IPS-20b (cell line): ENCODE results near the gene RRP7A.
"Not testable (repeated sequence)": the region's sequence is repeated elsewhere in the genome, so short reads cannot be mapped to it uniquely, and the experiment has no call there.

Experiments used
- H3K27ac ChIP-seq: one replicate; pipeline ENCODE4 v1.5.1; 2013; ENCODE audit warnings: low read length
- H3K27me3 ChIP-seq: 2 replicates; pipeline ENCODE4 v1.6.1; 2013; ENCODE audit warnings: mild to moderate bottlenecking, low read length, inconsistent platforms; ENCODE audit not compliant: insufficient read depth
- H3K36me3 ChIP-seq: 2 replicates; pipeline ENCODE4 v1.6.1; 2013; ENCODE audit warnings: low read depth, mild to moderate bottlenecking, inconsistent platforms, low read length, moderate library complexity; ENCODE audit not compliant: insufficient read depth
- H3K4me1 ChIP-seq: 2 replicates; pipeline ENCODE4 v1.6.1; 2013; ENCODE audit warnings: mild to moderate bottlenecking, control low read depth, inconsistent platforms, low read length, moderate library complexity; ENCODE audit not compliant: insufficient read depth
- H3K4me3 ChIP-seq: 2 replicates; pipeline ENCODE4 v1.5.1; 2013; ENCODE audit warnings: mild to moderate bottlenecking, low read length, inconsistent platforms
- H3K9ac ChIP-seq: 2 replicates; pipeline ENCODE4 v1.6.1; 2013; ENCODE audit warnings: low read depth, mild to moderate bottlenecking, inconsistent platforms, low read length, moderate library complexity
- H3K9me3 ChIP-seq: 2 replicates; pipeline ENCODE4 v1.6.1; 2013; ENCODE audit warnings: mild to moderate bottlenecking, low read depth, low read length, inconsistent platforms; ENCODE audit not compliant: insufficient read depth

Gene RRP7A

DNA sequence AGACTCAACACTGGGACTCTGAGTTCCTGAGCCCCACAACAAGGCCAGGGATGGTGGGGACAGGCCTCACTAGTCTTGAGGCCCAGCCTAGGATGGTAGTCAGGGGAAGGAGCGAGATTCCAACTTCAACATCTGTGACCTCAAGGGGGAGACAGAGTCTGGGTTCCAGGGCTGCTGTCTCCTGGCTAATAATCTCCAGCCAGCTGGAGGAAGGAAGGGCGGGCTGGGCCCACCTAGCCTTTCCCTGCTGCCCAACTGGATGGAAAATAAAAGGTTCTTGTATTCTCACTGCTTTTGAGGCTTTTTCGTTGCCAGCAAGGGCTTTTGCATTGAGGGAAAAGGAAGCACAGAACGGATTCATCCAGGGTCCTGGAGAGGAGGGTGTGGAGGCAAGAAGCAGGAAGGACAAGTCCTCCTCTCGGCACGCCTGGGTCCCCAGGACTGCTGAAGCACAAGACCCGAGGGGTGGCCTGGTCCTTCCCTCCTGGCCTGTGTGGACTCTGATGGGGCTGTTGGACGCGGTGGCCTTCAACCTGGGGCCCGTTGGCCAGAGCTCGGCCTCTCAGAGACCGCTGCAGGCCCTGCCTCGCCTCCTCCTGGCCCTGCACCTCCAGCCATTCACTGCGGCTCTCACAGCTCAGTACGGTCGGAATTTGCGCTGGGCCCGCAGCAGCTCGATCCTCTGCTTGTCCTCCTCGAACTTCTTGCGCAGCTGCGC lies 7.2 kb downstream of the RRP7A start:
- H3K27me3 ChIP-seq, H3K4me1 ChIP-seq, H3K9ac ChIP-seq, H3K4me3 ChIP-seq, H3K9me3 ChIP-seq, H3K27ac ChIP-seq: not testable (repeated sequence)
- peaks cover 38% of the 10 kb centered on the region; the same call in 1 of the 2 replicates for H3K36me3 ChIP-seq

DNA sequence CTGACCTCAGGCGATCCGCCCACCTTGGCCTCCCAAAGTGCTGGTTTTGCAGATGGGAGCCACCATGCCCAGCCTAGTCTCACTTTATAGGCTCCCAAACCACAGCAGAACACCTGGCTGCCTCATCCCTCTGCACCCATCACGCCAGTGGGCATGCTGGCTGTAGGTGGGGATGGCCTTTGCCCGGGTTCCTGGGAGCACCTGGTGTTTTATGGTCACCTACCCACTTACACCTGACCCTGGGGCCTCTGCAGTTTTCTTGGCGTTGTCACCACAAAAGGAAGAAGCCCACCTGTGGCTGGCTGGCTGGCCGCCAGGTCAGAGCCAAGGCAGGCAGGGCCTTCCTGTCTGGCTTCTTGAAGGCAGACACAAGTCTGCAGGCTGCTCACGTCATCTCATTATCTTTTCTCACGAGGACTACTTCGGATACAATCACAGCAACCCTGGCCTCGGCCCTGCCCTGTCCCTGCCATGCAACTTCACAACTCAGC lies 8.2 kb downstream of the RRP7A start:
- H3K36me3 ChIP-seq, result peaks cover 32% of the 10 kb centered on the region; the same call in 1 of the 2 replicates
- no peak overlapping the region for H3K27ac ChIP-seq
- H3K4me1 ChIP-seq, result peaks cover 8% of the 10 kb centered on the region; the same call in 1 of the 2 replicates
- H3K4me3 ChIP-seq, result no peak overlapping the region
- no peaks in the 10 kb centered on the region for H3K9me3 ChIP-seq
- H3K27me3 ChIP-seq, result no peaks in the 10 kb centered on the region
- no peak overlapping the region for H3K9ac ChIP-seq

DNA sequence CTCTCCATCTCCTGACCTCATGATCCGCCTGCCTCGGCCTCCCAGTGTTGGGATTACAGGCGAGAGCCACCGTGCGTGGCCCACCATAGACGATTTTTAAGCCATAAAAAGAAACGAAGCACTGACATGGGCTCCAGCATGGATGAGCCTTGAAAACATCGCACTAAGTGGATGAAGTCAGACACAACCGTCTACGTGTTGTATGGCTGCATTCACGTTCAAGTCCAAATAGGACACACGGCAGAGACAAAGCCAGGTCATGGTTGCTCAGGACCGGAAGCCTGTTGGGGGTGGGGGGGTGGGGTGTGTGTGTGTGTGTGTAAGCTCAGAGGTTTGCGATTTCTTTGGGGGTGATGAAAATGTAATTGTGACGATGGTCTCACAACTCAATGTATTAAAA lies 10.0 kb downstream of the RRP7A start:
- Histone ChIP-seq H3K4me1 (peaks cover 8% of the 10 kb centered on the region; the same call in 1 of the 2 replicates), H3K4me3 (no peak overlapping the region), H3K27me3 (no peaks in the 10 kb centered on the region), H3K9ac (no peak overlapping the region), H3K9me3 (no peaks in the 10 kb centered on the region), H3K36me3 (peaks cover 18% of the 10 kb centered on the region; the same call in 1 of the 2 replicates), H3K27ac (no peak overlapping the region)

DNA sequence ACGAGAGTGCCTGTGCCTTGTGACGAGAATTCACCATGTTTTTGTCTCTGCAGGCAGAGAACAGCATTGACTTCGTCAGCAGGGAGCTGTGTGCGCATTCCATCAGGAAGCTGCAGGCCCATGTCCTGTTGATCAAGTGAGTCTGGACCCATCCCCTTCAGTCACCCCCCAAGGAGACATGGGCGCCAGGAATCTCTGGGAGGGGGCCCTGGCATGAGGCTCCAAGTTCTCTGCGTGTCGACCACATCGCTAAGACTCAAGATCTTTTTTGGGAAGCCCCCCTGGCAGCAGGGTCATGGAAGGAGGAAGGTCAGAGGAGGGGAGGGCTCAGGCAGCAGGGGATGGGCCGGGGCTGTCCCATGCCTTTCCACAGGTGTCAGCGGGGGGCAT lies 10.6 kb downstream of the RRP7A start:
- not testable (repeated sequence) for H3K9ac ChIP-seq, H3K27me3 ChIP-seq, H3K4me1 ChIP-seq, H3K4me3 ChIP-seq, H3K9me3 ChIP-seq, H3K27ac ChIP-seq
- peaks cover 18% of the 10 kb centered on the region; the same call in 1 of the 2 replicates for H3K36me3 ChIP-seq

DNA sequence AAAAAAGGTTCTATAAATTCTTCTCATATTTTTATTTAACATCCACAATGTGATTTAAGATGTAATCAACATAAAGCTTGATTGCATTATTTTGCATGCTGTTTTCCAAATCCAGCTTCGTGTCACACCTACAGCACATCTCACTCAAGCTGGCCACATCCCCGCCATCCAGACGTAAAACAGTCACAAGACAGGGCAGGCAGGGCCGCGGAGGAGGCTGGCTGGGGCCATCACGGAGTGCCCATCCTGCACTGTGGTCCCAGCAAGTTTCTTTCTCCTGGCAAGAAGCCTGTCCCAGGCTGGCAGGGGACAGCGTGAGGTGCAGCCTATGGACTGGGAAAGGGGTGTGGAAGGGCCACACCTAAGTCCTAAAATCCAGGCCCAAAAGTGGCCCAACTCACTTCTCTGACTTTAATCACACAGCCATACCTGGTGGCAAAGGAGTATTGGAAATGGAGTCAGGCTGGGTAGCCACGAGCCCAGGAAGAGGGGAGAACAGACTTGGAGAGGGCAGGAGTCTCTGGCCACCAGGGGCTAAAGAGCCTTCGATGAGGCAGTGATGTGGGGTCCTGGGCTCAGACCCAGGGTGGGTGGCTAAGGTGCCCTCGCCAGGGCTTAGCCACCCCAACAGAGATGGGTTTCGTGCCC lies 11.1 kb downstream of the RRP7A start:
- H3K9me3 ChIP-seq, result not testable (repeated sequence)

DNA sequence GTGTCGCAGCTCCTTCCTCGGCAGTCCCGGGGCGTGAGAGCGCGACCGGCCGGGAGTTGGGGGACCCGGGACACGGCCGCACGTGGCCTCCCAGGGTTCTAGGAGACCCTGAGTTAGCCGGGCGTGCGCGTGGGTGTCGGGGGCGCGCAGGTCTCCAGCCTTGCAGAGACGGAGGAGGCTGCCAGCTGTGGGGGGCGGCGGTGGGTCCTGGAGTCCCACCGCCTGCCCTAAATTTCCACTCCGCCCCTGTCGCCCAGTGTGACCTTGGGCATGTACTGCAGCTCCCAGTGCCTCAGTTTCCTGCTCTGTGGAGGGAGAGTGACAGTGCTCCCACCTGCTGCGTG lies 18.8 kb downstream of the RRP7A start:
- Histone ChIP-seq H3K27ac (no peak overlapping the region), H3K4me1 (peaks cover 3% of the 10 kb centered on the region; the same call in 1 of the 2 replicates), H3K9ac (no peak overlapping the region), H3K9me3 (no peaks in the 10 kb centered on the region), H3K36me3 (no peaks in the 10 kb centered on the region), H3K27me3 (no peaks in the 10 kb centered on the region), H3K4me3 (peak overlapping the region; percentile 52; the same call in 1 of the 2 replicates)

More for the DNA sequence above, 11.1 kb downstream of the RRP7A start:
- not testable (repeated sequence) for H3K9ac ChIP-seq, H3K4me1 ChIP-seq, H3K27ac ChIP-seq, H3K27me3 ChIP-seq, H3K4me3 ChIP-seq
- peaks cover 18% of the 10 kb centered on the region; the same call in 1 of the 2 replicates for H3K36me3 ChIP-seq

DNA sequence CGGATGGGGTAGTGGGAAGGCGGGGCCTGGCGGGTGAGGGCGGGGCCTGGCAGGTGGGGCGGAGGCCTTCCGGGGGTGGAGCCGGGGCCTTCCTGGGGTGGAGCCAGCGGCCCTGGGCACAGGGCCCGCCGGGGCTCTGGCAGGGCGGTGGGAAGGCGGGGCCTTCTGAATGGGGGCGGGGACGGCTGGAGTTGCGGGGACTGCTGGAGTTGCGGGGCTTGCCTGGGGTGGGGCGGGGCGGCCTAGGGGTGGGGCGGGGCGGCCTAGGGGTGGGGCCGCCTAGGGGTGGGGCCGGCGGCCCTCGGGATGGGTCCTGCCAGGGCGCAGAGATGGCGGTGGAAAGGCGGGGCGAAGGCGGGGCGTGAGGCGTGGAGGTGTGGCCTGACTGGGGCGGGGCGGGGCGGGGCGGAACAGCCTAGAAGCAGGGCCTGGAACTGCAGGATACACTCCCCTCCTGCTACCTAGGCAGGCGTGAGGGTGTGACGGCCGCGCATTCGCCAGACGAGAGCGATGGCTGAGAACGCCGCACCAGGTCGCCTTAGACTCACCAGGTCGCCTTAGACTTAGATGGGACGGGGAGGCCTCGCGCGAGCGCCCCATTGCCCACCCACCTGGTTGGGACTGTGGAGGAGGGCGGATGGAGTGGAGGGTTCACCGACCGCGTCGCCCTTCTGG lies 19.3 kb downstream of the RRP7A start:
- H3K4me3 ChIP-seq, result peak overlapping the region; percentile 52; the same call in 1 of the 2 replicates
- H3K27ac ChIP-seq, result no peak overlapping the region

DNA sequence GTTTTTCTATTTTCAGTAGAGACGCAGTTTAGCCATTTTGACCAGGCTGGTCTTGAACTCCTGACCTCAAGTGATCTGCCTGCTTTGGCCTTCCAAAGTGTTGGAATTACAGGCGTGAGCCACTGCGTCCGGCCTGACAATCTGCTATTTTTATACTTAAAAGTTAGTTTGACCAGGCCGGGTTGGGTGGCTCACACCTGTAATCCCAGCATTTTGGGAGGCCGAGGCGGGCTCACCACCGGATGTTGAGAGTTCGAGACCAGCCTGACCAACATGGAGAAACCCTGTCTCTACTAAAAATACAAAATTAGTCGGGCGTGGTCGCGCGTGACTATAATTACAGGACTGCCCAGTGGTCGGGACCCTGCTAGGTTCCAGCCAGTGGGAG lies 19.8 kb downstream of the RRP7A start:
- H3K4me3 ChIP-seq, H3K27me3 ChIP-seq, H3K36me3 ChIP-seq, H3K4me1 ChIP-seq, H3K9me3 ChIP-seq, H3K9ac ChIP-seq: not testable (repeated sequence)
- peak overlapping the region; percentile 86 for H3K27ac ChIP-seq

More for the DNA sequence above, 19.3 kb downstream of the RRP7A start:
- Histone ChIP-seq H3K9ac (no peak overlapping the region), H3K4me1 (peaks cover 3% of the 10 kb centered on the region; the same call in 1 of the 2 replicates), H3K9me3 (no peaks in the 10 kb centered on the region), H3K27me3 (no peaks in the 10 kb centered on the region), H3K36me3 (no peaks in the 10 kb centered on the region)

DNA sequence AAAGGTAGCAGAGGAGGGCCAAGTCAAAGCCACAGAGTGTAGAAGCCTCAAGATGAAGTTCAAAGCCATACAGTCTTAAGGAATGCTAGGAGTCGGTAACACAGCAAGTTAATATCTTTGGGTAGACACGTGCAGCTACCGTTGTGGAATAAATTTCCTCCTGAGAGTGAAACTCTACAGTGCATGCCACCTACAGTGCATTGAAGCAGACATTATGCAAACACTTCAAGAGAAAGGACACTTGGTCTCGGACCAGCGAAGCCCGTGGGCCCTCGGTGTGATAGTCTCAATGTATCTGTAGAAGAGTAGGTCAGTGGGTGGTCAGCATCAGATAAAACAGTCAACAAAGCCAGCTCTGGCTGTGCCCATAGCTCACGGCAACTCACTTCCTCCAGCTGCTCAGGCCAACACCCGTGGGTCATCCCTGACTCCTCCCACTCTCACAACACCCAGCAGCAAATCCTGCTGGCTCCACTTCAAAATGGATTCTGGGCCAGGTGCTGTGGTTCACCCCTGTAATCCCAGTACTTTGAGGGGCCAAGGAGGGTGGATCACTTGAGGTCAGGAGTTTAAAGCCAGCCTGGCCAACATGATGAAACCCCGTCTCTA lies 24.0 kb downstream of the RRP7A start:
- not testable (repeated sequence) for H3K4me1 ChIP-seq, H3K36me3 ChIP-seq, H3K9me3 ChIP-seq, H3K27ac ChIP-seq, H3K4me3 ChIP-seq, H3K9ac ChIP-seq, H3K27me3 ChIP-seq

DNA sequence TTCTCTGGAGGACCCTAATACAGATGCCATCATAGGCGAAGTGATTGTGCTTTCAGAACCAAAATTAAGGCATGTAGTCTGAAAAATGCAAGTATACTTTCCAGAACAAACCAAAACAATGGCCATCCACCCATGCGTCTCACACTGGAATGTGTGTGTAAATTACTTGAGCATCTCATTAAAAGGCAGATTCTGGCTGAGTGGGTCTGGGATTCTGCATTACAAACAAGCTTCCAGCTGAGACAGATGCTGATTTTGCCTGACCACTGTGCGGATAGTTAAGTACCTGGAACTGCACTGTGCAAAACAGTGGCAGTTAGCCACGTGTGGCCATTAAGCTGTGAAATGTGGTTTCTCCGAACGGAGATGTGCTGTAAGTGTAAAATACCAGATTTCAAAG lies 26.2 kb downstream of the RRP7A start:
- Histone ChIP-seq H3K36me3 (no peaks in the 10 kb centered on the region), H3K4me3 (no peak overlapping the region), H3K9me3 (no peaks in the 10 kb centered on the region)

DNA sequence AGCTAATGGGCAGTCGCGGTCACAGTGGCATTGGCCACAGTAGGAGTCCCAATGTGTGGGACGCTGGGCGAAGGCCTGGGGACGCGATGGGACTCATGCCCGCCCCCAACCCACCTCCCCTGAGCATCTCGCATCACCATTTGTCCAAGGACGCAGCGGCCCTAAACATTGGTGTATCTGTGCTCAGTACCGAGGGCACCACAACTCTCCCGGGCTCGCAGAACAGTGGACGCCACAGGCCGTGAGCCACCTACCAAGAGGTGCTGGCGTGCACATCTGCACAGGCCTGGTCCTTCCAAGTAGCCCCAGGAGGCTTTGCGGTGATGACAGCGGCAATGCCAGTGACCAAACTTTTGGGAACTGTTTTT lies 27.3 kb downstream of the RRP7A start:
- Histone ChIP-seq H3K27ac (no peak overlapping the region), H3K9ac (no peak overlapping the region), H3K36me3 (no peaks in the 10 kb centered on the region), H3K27me3 (no peaks in the 10 kb centered on the region), H3K4me3 (no peak overlapping the region), H3K4me1 (peaks cover 7% of the 10 kb centered on the region; the same call in 1 of the 2 replicates), H3K9me3 (no peaks in the 10 kb centered on the region)

More for the DNA sequence above, 26.2 kb downstream of the RRP7A start:
- Histone ChIP-seq H3K27me3 (no peaks in the 10 kb centered on the region), H3K27ac (no peak overlapping the region), H3K9ac (no peak overlapping the region), H3K4me1 (peaks cover 7% of the 10 kb centered on the region; the same call in 1 of the 2 replicates)
